Endothelial cell of umbilical vein (primary cell): ENCODE results near the gene SPAG17. TPM values are rescaled to one million over a fixed set of nuclear protein-coding genes. Genes with fewer than 3 reads are reported as not detected.

Source experiments
- BruUV-seq: library from RNA; stranded (reverse); fragments of 400-500 nt; replicated peaks from 2 replicates; lab custom pipeline; 2021; lab: Mats Ljungman, UMichigan
- CTCF ChIA-PET: fragments of 300-600, 350-600 bp; sonication (Branson Sonifier 250); formaldehyde crosslinking; loops from one replicate; lab custom pipeline; 2021; ENCODE audit warnings: antibody characterized with exemption, inconsistent platforms; lab: Charles Lee
- POLR2A ChIA-PET: fragments of 300-600, 350-600 bp; sonication (Branson Sonifier 250); formaldehyde crosslinking; loops from one replicate; lab custom pipeline; 2021; ENCODE audit warnings: antibody characterized with exemption, inconsistent platforms; lab: Charles Lee
- DNase-seq: peaks from one replicate; pipeline ENCODE4 v3.0.0-alpha.2; 2011; ENCODE audit warnings: low read depth, low spot score
- FAIRE-seq: peaks from 2 replicates; lab custom pipeline; 2011; peaks lifted over from hg19 to GRCh38; lab: Jason Lieb, UNC
- H2AFZ ChIP-seq: 2 replicates; pipeline ENCODE4 v1.6.0; 2012; ENCODE audit warnings: low read depth, low read length, control low read depth, inconsistent platforms
- H3K27ac ChIP-seq: 2 replicates; pipeline ENCODE4 v1.5.1; 2011; ENCODE audit warnings: low read depth, mild to moderate bottlenecking, control low read depth, low read length, moderate library complexity; ENCODE audit not compliant: insufficient read depth
- H3K27me3 ChIP-seq, 2 experiments: 2 replicates each; pipeline versions ENCODE4 v1.6.0 to v1.6.1; 2011; ENCODE audit warnings: low read length in 2 of 2, mixed read lengths in 1 of 2; ENCODE audit not compliant: control insufficient read depth in 2 of 2, insufficient read depth in 2 of 2
- H3K36me3 ChIP-seq, 2 experiments: 2 replicates in 1 of 2; 3 replicates in 1 of 2; pipeline ENCODE4 v1.5.1; 2011; ENCODE audit warnings: low read length in 2 of 2, mild to moderate bottlenecking in 1 of 2, moderate library complexity in 1 of 2; ENCODE audit not compliant: control insufficient read depth in 2 of 2, insufficient read depth in 2 of 2; ENCODE audit errors: extremely low read depth in 1 of 2
- H3K4me1 ChIP-seq: 3 replicates; pipeline ENCODE4 v1.5.1; 2011; ENCODE audit warnings: mild to moderate bottlenecking, low read length; ENCODE audit not compliant: control insufficient read depth, insufficient read depth; ENCODE audit errors: extremely low read depth
- H3K4me2 ChIP-seq: 2 replicates; pipeline ENCODE4 v1.6.1; 2011; ENCODE audit warnings: low read length, control low read depth, mixed read lengths; ENCODE audit not compliant: insufficient read depth
- H3K4me3 ChIP-seq, 3 experiments: fragments of 200-600 bp in 1 of 3; sonication (generic), shearing (Covaris generic) in 1 of 3; replicated peaks in 1 of 3; 2 replicates each; pipeline ENCODE4 v1.5.1; 2011 to 2016; ENCODE audit warnings: control low read depth in 3 of 3, low read length in 3 of 3, mild to moderate bottlenecking in 2 of 3, inconsistent platforms in 1 of 3, low read depth in 1 of 3, moderate library complexity in 1 of 3; ENCODE audit not compliant: insufficient read depth in 1 of 3
- H3K79me2 ChIP-seq: 2 replicates; pipeline ENCODE4 v1.6.0; 2012; ENCODE audit warnings: low read length, inconsistent platforms; ENCODE audit not compliant: control insufficient read depth, insufficient read depth
- H3K9ac ChIP-seq: replicated peaks from 2 replicates; pipeline ENCODE3; 2011; ENCODE audit warnings: low read length, control low read depth; ENCODE audit not compliant: insufficient read depth; ENCODE audit errors: extremely low read depth
- H3K9me1 ChIP-seq: replicated peaks from 3 replicates; pipeline ENCODE4 v1.6.0; 2011; ENCODE audit warnings: mild to moderate bottlenecking, low read length; ENCODE audit not compliant: control insufficient read depth, insufficient read depth; ENCODE audit errors: extremely low read depth
- H3K9me3 ChIP-seq: replicated peaks from 2 replicates; pipeline ENCODE4 v1.5.1; 2012; ENCODE audit warnings: low read length, inconsistent platforms; ENCODE audit not compliant: control insufficient read depth, insufficient read depth
- H4K20me1 ChIP-seq: replicated peaks from 2 replicates; pipeline ENCODE3; 2011; ENCODE audit warnings: mild to moderate bottlenecking, low read length; ENCODE audit not compliant: control insufficient read depth, insufficient read depth; ENCODE audit errors: extremely low read depth
- EZH2 ChIP-seq: IDR thresholded peaks from 2 replicates; pipeline ENCODE4 v1.6.1; 2012; ENCODE audit warnings: borderline replicate concordance, low read depth, mild to moderate bottlenecking, moderate library complexity, low read length, inconsistent platforms; ENCODE audit not compliant: severe bottlenecking
- FOS ChIP-seq: IDR thresholded peaks from 2 replicates; pipeline ENCODE4 v1.6.1; 2011; ENCODE audit warnings: mild to moderate bottlenecking, low read length, moderate library complexity, borderline replicate concordance; ENCODE audit not compliant: insufficient read depth
- GATA2 ChIP-seq: IDR thresholded peaks from 2 replicates; pipeline ENCODE4 v1.7.0; 2011; ENCODE audit warnings: low read depth, mild to moderate bottlenecking, moderate library complexity, mixed read lengths, low read length; ENCODE audit not compliant: insufficient read length, insufficient read depth
- MYC ChIP-seq: IDR thresholded peaks from one replicate; pipeline ENCODE4 v1.6.1; 2011; ENCODE audit warnings: mild to moderate bottlenecking, low read depth, low read length
- POLR2A ChIP-seq: IDR thresholded peaks from 2 replicates; pipeline ENCODE4 v1.6.1; 2012; ENCODE audit warnings: low read depth, mild to moderate bottlenecking, control low read depth, low read length
- dilution Hi-C: fragments of 300-500 bp; cut with MboI; formaldehyde crosslinking; loops from one replicate; pipeline ENCODE4 v1.15.0; 2019; ENCODE audit warnings: low sequenced_read_pairs; ENCODE audit not compliant: extremely low pct_ligation_motif_present
- intact Hi-C: fragments of 100-400 bp; cut with micrococcal nuclease; formaldehyde crosslinking; loops from one replicate; pipeline ENCODE4 v1.10.0; 2022
- polyA plus RNA-seq, 4 experiments: library from polyadenylated mRNA; depleted of rRNA in 3 of 4; stranded (reverse) in 3 of 4; unstranded in 1 of 4; fragments of >200 nt; gene quantifications; 2 replicates each; pipeline versions ENCODE4 v1.2.1 to v1.2.3, GENCODE V29; 2011 to 2012; ENCODE audit warnings: missing spikeins in 1 of 4
- total RNA-seq: library from RNA; stranded (reverse); gene quantifications from 2 replicates; pipeline ENCODE4 v1.2.3, GENCODE V29; 2021
- TF ChIP-seq, protein P1 (sequence below), 2 donors: IDR thresholded peaks; 1 replicate in 1 of 2; 2 replicates in 1 of 2; pipeline ENCODE4 v1.5.1; 2011; ENCODE audit warnings: low read length in 2 of 2, mild to moderate bottlenecking in 2 of 2, moderate library complexity in 2 of 2, control low read depth in 1 of 2, inconsistent platforms in 1 of 2, low read depth in 1 of 2; ENCODE audit not compliant: insufficient read depth in 1 of 2; ENCODE audit errors: extremely low read depth in 1 of 2

Gene SPAG17
- total and polyA plus RNA-seq, 2 donors (not counting 3 experiments of a cell fraction or from before 2014, with no cell fraction given) = not detected

DNA sequence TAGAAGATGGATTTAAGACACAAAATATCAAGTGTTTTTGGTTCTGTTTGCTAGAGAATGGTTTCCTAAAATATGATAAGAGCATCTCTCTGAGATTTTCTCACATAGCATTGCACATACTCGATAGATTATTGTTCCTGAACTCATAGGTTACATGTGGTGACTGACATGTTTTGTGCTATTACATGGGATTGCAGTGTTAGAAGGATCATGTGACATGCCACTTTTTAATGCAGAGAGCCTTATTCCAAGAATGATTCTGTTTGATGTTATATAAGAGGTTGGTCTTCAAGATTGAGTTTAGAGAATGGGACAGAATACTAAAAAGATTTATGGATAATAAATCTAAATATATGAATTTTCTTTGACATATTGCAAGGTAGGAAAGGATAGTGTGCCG lies 34.4 kb upstream of the SPAG17 start:
- DNase-seq (no peak), FAIRE-seq (no peak)
- Histone ChIP-seq H3K9ac (no peak overlapping the region), H3K4me2 (no peak overlapping the region), H3K79me2 (no peaks in the 10 kb centered on the region), H4K20me1 (no peaks in the 10 kb centered on the region), H2AFZ (no peak overlapping the region), H3K9me1 (no peaks in the 10 kb centered on the region), H3K4me1 (no peaks in the 10 kb centered on the region), H3K4me3 (no peak overlapping the region), H3K27ac (no peak overlapping the region), H3K27me3 (no peaks in the 10 kb centered on the region), H3K36me3 (no peaks in the 10 kb centered on the region), H3K9me3 (no peaks in the 10 kb centered on the region)
- intact Hi-C loops (no loop called here), dilution Hi-C loops (no loop called here)
- POLR2A ChIA-PET = no interaction called here
- TF ChIP-seq GATA2 = no peak
- TF ChIP-seq MYC = no peak
- TF ChIP-seq EZH2 = no peak
- TF ChIP-seq, protein P1, sequence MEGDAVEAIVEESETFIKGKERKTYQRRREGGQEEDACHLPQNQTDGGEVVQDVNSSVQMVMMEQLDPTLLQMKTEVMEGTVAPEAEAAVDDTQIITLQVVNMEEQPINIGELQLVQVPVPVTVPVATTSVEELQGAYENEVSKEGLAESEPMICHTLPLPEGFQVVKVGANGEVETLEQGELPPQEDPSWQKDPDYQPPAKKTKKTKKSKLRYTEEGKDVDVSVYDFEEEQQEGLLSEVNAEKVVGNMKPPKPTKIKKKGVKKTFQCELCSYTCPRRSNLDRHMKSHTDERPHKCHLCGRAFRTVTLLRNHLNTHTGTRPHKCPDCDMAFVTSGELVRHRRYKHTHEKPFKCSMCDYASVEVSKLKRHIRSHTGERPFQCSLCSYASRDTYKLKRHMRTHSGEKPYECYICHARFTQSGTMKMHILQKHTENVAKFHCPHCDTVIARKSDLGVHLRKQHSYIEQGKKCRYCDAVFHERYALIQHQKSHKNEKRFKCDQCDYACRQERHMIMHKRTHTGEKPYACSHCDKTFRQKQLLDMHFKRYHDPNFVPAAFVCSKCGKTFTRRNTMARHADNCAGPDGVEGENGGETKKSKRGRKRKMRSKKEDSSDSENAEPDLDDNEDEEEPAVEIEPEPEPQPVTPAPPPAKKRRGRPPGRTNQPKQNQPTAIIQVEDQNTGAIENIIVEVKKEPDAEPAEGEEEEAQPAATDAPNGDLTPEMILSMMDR (IDR thresholded peaks at IDR 0.05; ENCODE audit: extremely low read depth in 1 of 2, insufficient read depth in 1 of 2, low read depth in 1 of 2, low read length in 2 of 2) = no peak
- no peak for TF ChIP-seq POLR2A
- no peak for TF ChIP-seq FOS
- no TSS peak for BruUV-seq
- CTCF ChIA-PET = no interaction called here
